GM23248 (cell line): ENCODE data around the gene RASGEF1B.

ENCODE experiments used
- EZH2 ChIP-seq: fragments of 200-600 bp; sonication (generic); IDR thresholded peaks from 2 replicates; pipeline ENCODE4 v1.6.1; 2018; ENCODE audit warnings: antibody characterized with exemption, mild to moderate bottlenecking; ENCODE audit not compliant: insufficient read depth, poor library complexity, severe bottlenecking
- EZH2phosphoT487 ChIP-seq: fragments of 200-600 bp; sonication (generic); IDR thresholded peaks from 2 replicates; pipeline ENCODE4 v1.6.1; 2018; ENCODE audit warnings: antibody characterized with exemption, moderate library complexity, mild to moderate bottlenecking, low read depth; ENCODE audit not compliant: insufficient read depth

DNA sequence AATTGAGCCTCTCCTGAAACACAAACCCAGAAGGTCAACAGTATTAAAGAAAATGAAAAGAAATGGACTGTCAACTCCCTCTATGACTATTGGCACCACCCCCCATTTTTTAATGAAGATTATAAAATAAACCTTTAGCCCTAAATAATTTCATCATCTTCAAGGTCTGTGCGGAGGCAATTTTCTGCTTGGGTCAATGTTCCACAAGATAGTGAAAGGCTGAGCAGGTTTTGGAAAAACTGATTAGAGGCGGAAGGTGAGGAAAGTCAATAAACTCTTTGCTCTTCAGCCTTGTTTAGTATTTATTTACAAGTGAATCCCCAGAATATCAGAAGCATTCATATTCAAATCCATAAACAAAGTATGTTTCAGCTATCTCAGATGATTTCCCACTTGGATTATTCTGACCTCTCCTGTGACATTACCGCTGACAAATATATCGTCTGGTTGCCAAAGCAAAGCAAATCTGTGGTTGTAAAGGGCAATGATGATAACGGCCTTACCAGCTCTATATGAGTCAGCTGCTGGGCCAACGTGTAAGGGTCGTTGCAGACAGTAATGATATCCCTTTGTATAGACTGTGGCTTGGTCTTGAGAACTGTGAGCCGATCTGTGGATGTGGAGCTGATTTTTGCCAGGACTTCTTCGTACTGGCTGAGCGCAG, 24.0 kb downstream of the RASGEF1B start:
- TF ChIP-seq EZH2 (no peak), EZH2phosphoT487 (no peak)
